Gastrocnemius medialis (tissue), 4 donors: ENCODE data around the gene DYSF. TPM values are rescaled to one million over a fixed set of nuclear protein-coding genes. Genes with fewer than 3 reads are reported as not detected.
"Not testable (repeated sequence)": the region's sequence is repeated elsewhere in the genome, so short reads cannot be mapped to it uniquely, and the experiment has no call there.

Experiments
- ATAC-seq, 2 donors: fragments of 150-250 bp; one replicate each; pipeline ENCODE4 v1.9.1; 2016
- DNase-seq, 2 donors: peaks; one replicate each; pipeline ENCODE4 v3.0.0-alpha.2; 2019
- H3K27ac ChIP-seq, 4 donors: fragments of 200-600 bp; sonication (generic); 1 replicate in 1 of 4; 2 replicates in 3 of 4; pipeline ENCODE4 v1.5.1; 2016 to 2018; ENCODE audit warnings: mild to moderate bottlenecking in 2 of 4, moderate library complexity in 1 of 4
- H3K27me3 ChIP-seq, 3 donors: fragments of 200-600 bp; sonication (generic) in 2 of 3; 1 replicate in 1 of 3; 2 replicates in 2 of 3; pipeline versions ENCODE4 v1.5.1 to v1.6.0; 2016 to 2019; ENCODE audit warnings: mild to moderate bottlenecking in 1 of 3, moderate library complexity in 1 of 3
- H3K36me3 ChIP-seq, 2 donors: fragments of 200-600 bp; sonication (generic) in 1 of 2; one replicate each; pipeline ENCODE4 v1.5.1; 2017 to 2018
- H3K4me1 ChIP-seq, 2 donors: fragments of 200-600 bp; sonication (generic) in 1 of 2; one replicate each; pipeline ENCODE4 v1.5.1; 2016 to 2017; ENCODE audit warnings: mild to moderate bottlenecking in 2 of 2
- H3K4me3 ChIP-seq, 4 donors: fragments of 200-600 bp; sonication (generic) in 3 of 4; 1 replicate in 1 of 4; 2 replicates in 3 of 4; pipeline ENCODE4 v1.5.1; 2016 to 2019; ENCODE audit warnings: mild to moderate bottlenecking in 2 of 4
- H3K9me3 ChIP-seq, 3 donors: fragments of 200-600 bp; sonication (generic) in 2 of 3; 1 replicate in 1 of 3; 2 replicates in 2 of 3; pipeline ENCODE4 v1.5.1; 2016 to 2019
- CTCF ChIP-seq, 5 experiments: fragments of 450-650 bp in 3 of 5; fragments of 200-600 bp in 2 of 5; sonication (generic) in 2 of 5; IDR thresholded peaks in 4 of 5; conservative IDR thresholded peaks in 1 of 5; 1 replicate in 4 of 5; 2 replicates in 1 of 5; pipeline ENCODE4 v1.5.1; 2016 to 2019; ENCODE audit warnings: antibody characterized with exemption in 5 of 5, mild to moderate bottlenecking in 3 of 5, moderate library complexity in 3 of 5
- POLR2A ChIP-seq, 2 donors: fragments of 450-650 bp; IDR thresholded peaks; one replicate each; pipeline ENCODE4 v1.6.1; 2017; ENCODE audit warnings: antibody characterized with exemption in 2 of 2, mild to moderate bottlenecking in 2 of 2, moderate library complexity in 2 of 2
- in situ Hi-C, 4 donors: fragments of 200-750 bp; cut with MboI; loops; one replicate each; pipeline versions ENCODE4 v1.15.0 to v1.8.0; 2017; ENCODE audit warnings: low sequenced_read_pairs in 4 of 4
- intact Hi-C: fragments of 100-400 bp; cut with DNase I; formaldehyde crosslinking; loops from one replicate; pipeline ENCODE4 v1.15.1; 2023; ENCODE audit warnings: low total_unique reads
- total RNA-seq, 4 donors: library from RNA; depleted of rRNA; stranded (reverse); fragments of >200 nt; gene quantifications; one replicate each; pipeline versions ENCODE4 v1.1.0 to v1.2.3, GENCODE V29; 2016

Gene DYSF
- total RNA-seq, 4 donors from 2014 or later, result 40.7 to 267 (median 153) TPM

- no peak for DNase-seq
- Histone ChIP-seq H3K27ac (no peak overlapping the region), H3K36me3 (peaks cover 0 to 12% of the 10 kb centered on the region in 2 donors), H3K4me3 (no peak overlapping the region), H3K27me3 (no peaks in the 10 kb centered on the region), H3K9me3 (no peaks in the 10 kb centered on the region), H3K4me1 (peaks cover 16 to 18% of the 10 kb centered on the region in 2 donors)
- in situ Hi-C loops (no loop called here), intact Hi-C loops (loop anchor here (2.0 kb wide), 1 partner anchor 29 kb away; no protein-coding TSS in a partner anchor)
- TF ChIP-seq POLR2A (IDR thresholded peaks at IDR 0.05) (no peak), CTCF (IDR thresholded peaks at IDR 0.05 in 4 of 5, conservative IDR thresholded peaks at IDR 0.05 in 1 of 5) (no peak)
- no peak for ATAC-seq
Observed at GRCh38 chr2:71647356-71647755, 194.0 kb downstream of the DYSF start.

- no peaks in the 10 kb centered on the region for H3K27me3 ChIP-seq
- in situ Hi-C loops (no loop called here), intact Hi-C loops (no loop called here)
- ATAC-seq, result no peak
- peaks cover 0 to 4% of the 10 kb centered on the region in 2 donors for H3K4me1 ChIP-seq
- H3K4me3 ChIP-seq, result no peak overlapping the region
- no peak for TF ChIP-seq CTCF (IDR thresholded peaks at IDR 0.05 in 4 of 5, conservative IDR thresholded peaks at IDR 0.05 in 1 of 5)
- TF ChIP-seq POLR2A (IDR thresholded peaks at IDR 0.05), result no peak
- DNase-seq, result no peak
- no peak overlapping the region for H3K27ac ChIP-seq
- H3K36me3 ChIP-seq, result peaks cover 2 to 39% of the 10 kb centered on the region in 2 donors
- no peaks in the 10 kb centered on the region for H3K9me3 ChIP-seq
Observed at GRCh38 chr2:71655498-71655897, 202.1 kb downstream of the DYSF start.

- H3K27ac ChIP-seq, H3K9me3 ChIP-seq, intact Hi-C loops, ATAC-seq, DNase-seq, H3K27me3 ChIP-seq, H3K4me1 ChIP-seq, H3K4me3 ChIP-seq, in situ Hi-C loops: not testable (repeated sequence)
- peaks cover 2 to 41% of the 10 kb centered on the region in 2 donors for H3K36me3 ChIP-seq
Observed at GRCh38 chr2:71658256-71658655, 204.9 kb downstream of the DYSF start.

GRCh38 chr2:71658771-71659170 lies 205.4 kb downstream of the DYSF start:
- no peak overlapping the region for H3K4me3 ChIP-seq

GRCh38 chr2:71659868-71660518 lies 206.6 kb downstream of the DYSF start:
- DNase-seq, result no peak
- Histone ChIP-seq H3K27ac (no peak overlapping the region), H3K27me3 (no peaks in the 10 kb centered on the region), H3K4me3 (no peak overlapping the region), H3K36me3 (peaks cover 0 to 56% of the 10 kb centered on the region in 2 donors), H3K4me1 (peaks cover 0 to 4% of the 10 kb centered on the region in 2 donors), H3K9me3 (no peaks in the 10 kb centered on the region)
- in situ Hi-C loops (no loop called here), intact Hi-C loops (no loop called here)
- TF ChIP-seq CTCF (IDR thresholded peaks at IDR 0.05 in 4 of 5, conservative IDR thresholded peaks at IDR 0.05 in 1 of 5) (no peak), POLR2A (IDR thresholded peaks at IDR 0.05) (no peak)
- ATAC-seq, result no peak

More at GRCh38 chr2:71658771-71659170, 205.4 kb downstream of the DYSF start:
- Histone ChIP-seq H3K4me1 (peaks cover 0 to 4% of the 10 kb centered on the region in 2 donors), H3K36me3 (peaks cover 2 to 46% of the 10 kb centered on the region in 2 donors), H3K27me3 (no peaks in the 10 kb centered on the region), H3K9me3 (no peaks in the 10 kb centered on the region), H3K27ac (no peak overlapping the region)
- in situ Hi-C loops (no loop called here), intact Hi-C loops (no loop called here)
- no peak for TF ChIP-seq CTCF (IDR thresholded peaks at IDR 0.05 in 4 of 5, conservative IDR thresholded peaks at IDR 0.05 in 1 of 5)
- no peak for TF ChIP-seq POLR2A (IDR thresholded peaks at IDR 0.05)
- DNase-seq, result no peak
- ATAC-seq, result no peak
